GM19397 (cell line): Measurements from ENCODE around the gene RPS15.
"Not testable (repeated sequence)": the region's sequence is repeated elsewhere in the genome, so short reads cannot be mapped to it uniquely, and the experiment has no call there.

Source experiments
- ATAC-seq: cut with Tn5 transposase; IDR thresholded peaks from one replicate; pipeline ENCODE4 v1.9.1; 2021; ENCODE audit warnings: mild to moderate bottlenecking, moderate library complexity; ENCODE audit not compliant: unreplicated experiment

The RPS15 gene

DNA sequence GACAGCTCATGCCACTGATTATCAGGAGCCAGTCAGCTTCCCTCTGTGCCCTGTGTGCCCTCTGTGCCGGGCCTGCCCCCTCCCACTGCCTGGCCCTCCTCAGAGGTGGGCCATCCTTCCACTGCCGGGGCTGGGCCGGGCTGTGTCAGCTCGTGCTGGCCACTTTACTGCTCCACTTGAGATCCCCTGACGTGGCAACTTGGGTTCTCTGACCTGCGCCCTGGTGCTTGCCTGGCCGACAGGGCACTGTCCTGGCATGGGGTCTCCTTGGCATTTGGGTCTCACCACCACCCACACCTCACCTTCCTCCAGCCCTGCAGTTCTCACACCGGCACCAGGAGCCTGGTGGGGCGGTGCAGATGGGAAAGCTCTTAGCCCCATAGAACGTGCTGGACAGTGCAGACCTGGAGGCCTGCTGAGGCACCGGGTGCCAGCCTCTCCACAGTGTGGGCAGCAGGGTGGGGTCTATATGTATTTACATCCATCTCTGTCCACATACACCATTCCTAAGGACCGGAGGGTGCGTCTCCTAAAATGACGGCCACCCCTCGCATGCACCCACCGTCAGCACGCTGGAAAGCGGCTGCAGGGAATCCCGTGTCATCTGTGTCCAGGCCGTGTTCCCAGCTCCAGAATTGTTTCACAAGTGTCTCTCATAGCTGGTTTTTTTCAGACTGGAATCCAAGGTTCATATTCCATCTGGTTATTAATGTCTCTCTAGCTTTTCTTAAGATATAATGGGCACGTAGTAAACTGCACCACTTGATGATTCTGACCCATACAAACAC, 19.1 kb upstream of the RPS15 start:
- ATAC-seq = no peak

DNA sequence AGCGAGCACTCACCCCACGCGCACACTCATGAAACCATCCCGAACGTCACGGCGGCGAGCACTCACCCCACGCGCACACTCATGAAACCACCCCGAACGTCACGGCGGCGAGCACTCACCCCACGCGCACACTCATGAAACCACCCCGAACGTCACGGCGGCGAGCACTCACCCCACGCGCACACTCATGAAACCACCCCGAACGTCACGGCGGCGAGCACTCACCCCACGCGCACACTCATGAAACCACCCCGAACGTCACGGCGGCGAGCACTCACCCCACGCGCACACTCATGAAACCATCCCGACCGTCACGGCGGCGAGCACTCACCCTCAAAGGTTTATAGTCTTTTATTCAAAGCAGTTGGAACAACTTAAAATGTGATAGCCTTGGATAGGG, 18.1 kb upstream of the RPS15 start:
- not testable (repeated sequence) for ATAC-seq

GRCh38 chr19:1420590-1420989, 17.6 kb upstream of the RPS15 start:
- no peak for ATAC-seq

DNA sequence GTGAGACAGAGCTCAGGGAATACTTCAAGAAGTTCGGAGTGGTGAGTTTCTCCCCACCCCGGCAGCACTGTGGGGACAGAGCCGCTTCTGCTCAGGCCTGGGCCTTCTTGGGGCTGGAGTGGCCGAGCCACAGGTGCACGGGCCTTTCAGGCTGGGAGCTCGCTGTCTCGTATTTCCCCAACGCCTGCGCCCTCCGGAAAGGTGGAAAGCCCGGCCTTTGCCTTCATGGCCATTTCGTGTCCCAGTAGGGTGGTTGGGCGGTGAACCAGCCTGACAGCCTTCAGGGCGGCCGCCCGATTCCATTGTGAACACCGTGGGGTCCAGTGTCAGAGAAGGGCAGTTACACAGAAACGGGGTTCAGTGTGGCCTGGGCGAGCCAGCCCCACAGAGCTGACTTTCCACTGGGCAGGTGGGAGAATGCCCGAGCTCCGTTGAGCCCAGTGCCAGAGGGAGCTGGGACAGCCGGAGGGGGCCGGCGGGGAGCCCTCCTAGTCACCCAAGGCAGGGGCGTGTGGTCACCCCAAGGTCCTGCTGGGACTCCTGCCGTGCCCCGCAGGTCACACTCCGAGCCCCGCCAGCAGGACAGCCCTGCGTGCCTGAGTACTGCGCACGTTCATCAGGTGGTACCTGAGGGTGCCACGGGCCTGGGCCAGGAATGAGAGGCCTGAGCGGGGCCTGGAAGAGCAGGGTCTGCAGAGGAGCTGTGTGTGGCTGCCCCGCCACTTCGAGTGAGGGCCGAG, 16.8 kb upstream of the RPS15 start:
- ATAC-seq = no peak

DNA sequence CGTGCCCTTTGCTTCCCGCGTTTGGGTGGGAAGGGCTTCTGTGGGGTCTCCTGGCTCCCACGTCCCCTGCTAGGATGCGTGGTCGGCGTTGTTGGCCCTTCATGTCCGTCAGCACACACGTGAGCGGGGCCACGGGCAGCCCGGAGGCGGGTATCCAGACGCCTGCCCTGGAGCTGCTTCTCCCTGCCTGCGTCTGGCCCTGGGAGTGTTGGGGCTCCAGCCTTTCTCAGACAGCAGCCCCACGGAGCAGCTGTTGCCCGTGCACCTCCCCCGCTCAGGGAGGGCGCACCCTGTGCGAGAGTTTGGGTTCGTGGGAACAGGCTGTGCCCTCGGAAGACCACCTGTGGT, 16.3 kb upstream of the RPS15 start:
- ATAC-seq = no peak

- no peak for ATAC-seq
Observed at GRCh38 chr19:1422360-1422759, 15.8 kb upstream of the RPS15 start.

- no peak for ATAC-seq
Observed at GRCh38 chr19:1422943-1423342, 15.3 kb upstream of the RPS15 start.

GRCh38 chr19:1423436-1424191, 14.6 kb upstream of the RPS15 start:
- no peak for ATAC-seq

DNA sequence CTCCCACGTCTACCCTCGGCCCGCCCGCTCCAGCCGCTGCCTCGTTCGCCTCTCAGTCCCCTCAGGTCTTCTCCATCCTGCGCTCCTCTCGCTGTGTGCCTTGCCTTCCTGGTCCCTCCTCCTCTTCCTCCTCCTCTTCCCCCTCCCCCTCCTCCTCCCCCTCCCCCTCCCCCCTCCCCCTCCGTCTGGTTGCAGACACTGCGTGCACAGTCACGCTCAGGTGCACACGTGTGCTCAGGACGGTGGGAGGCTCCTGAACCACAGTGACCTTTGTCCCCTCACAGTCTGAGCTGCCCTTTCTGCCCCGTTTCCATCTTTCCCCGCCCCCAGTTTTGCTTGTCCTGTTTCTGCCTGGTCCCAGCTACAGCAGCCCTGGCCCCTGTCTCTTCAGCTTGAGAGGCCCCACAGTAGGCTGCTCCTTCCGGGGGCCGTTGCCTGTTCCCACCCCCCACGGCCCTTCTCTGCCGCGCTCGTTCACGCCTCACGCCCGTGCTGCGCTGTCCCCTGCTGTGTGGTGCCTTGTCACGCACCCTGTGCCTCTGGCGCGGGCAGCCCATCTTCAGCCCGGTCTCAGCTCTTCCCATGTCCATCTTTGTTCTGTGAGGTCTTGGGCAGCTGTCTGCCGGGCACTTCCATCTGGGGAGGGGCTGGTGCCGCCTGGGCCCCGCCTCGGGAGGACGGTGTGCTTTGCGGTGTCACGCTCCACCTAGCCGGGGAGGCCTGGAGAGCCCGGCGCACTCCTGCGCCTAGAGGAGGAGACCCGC, 13.8 kb upstream of the RPS15 start:
- ATAC-seq = no peak

GRCh38 chr19:1425102-1425837, 12.9 kb upstream of the RPS15 start:
- ATAC-seq = no peak

DNA sequence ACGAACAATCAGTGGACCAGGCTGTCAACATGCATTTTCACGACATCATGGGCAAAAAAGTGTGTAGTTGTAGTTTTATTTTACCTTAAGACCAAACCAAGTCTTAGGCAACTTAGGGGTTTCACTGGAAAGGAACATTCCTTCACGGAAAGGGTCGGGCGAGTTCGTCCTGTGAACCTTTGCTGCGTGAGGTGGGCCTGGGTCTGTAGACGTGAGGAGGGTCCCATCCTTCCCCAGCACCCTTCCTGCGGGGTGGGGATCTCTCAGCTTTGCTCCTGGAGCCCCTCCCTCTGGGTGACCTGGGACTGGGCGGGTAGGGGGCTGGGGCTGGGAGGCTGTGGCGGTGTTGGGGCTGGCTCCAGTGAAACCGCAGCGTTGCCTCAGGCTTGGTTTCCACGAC, 12.3 kb upstream of the RPS15 start:
- no peak for ATAC-seq

- no peak for ATAC-seq
Observed at GRCh38 chr19:1426736-1427135, 11.5 kb upstream of the RPS15 start.

GRCh38 chr19:1427221-1427920, 10.8 kb upstream of the RPS15 start:
- ATAC-seq = no peak

- no peak for ATAC-seq
Observed at GRCh38 chr19:1428738-1429391, 9.3 kb upstream of the RPS15 start.

DNA sequence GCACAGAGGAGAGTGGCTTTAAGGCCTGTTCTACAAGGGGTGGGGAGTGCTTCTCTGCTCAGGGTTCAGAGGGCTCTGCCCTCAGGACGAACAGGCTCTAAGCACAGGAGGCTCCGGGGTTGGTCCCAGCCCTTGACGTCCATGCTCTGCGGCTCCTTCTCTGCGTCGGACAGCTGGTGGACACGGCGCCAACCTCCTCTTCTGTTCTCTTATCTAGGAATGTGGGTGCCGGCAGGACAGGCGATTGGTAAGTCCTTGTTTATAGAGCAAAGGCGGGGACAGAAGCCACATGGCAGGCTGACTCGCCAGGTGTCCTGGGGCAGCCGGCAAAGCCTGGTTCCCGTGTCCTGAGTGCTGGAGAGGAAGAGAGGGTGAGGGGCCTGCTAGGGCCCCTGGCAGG, 8.4 kb upstream of the RPS15 start:
- no peak for ATAC-seq

- ATAC-seq = no peak
Observed at GRCh38 chr19:1430246-1430645, 8.0 kb upstream of the RPS15 start.

GRCh38 chr19:1431759-1432506, 6.3 kb upstream of the RPS15 start:
- no peak for ATAC-seq

DNA sequence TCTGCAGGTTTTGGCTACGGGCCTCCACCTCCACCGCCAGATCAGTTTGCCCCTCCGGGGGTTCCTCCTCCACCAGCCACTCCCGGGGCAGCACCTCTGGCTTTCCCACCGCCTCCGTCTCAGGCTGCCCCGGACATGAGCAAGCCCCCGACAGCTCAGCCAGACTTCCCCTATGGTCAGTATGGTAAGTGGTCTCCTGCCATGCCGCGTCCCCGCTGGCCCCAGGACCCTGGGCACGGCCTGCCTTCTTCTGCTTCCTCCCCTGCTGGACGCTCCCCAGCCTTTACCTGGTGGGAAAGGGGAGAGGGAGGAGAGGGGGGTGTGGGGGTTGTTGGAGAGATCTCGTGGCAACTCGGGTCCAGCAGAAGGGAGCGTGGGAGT, 5.7 kb upstream of the RPS15 start:
- ATAC-seq = no peak
